ENCODE results near the gene CTSZ.
"Not testable (repeated sequence)": the region's sequence is repeated elsewhere in the genome, so short reads cannot be mapped to it uniquely, and the experiment has no call there.

The CTSZ gene

DNA sequence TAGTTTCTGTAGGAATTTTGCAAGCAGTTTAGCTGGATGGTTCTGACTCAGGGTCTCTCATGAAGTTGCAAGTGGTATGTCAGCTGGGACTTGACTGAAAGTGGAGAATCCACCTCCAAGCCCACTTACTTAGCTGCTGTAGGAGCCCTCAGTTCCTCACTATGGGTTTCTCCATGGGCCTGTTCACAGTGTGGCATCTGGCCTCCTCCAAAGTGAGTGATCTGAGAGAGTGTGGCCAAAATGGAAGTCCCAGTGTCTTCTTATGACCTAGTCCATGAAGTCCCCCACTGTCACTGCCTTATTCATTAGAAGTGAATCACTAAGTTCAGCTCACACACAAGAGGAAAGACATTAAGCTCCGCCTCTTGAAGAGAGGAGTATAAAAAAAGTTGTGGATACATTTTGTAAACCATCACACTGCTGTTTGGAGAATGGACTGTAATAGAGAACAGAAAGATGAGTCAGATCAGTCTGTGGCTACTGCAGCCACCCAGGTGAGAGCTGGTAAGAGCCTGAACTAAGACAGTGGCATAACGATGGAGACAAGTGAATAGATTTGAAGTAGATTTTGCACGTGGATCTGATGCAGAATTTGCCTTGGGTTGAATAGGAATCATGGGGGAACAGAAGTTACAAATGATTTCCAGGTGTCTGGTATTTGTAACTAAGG lies 30.9 kb downstream of the CTSZ start:
- no peak for DNase-seq

GRCh38 chr20:58975353-58975752 lies 31.7 kb downstream of the CTSZ start:
- no peak for DNase-seq

GRCh38 chr20:58973866-58974265 lies 33.2 kb downstream of the CTSZ start:
- no peak for DNase-seq

DNA sequence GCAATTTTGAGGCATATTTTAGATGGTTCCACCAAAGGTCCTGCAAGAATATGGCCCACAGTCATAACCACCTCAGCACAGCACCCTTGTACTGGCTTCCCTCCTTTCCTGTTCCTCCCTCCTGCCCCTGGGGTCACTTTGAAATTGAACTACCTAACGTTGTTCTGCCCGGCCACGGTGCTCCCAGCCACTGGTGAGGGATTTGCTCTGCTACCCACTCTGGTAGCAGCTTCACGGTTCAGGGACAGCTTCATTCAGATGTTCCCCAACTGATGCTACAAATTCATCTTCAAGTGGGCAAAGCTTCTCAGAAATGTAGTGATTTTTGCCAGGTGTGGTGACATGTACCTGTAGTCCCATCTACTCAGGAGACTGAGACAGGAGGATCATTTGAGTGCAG lies 33.9 kb downstream of the CTSZ start:
- no peak for DNase-seq

GRCh38 chr20:58971429-58971828 lies 35.6 kb downstream of the CTSZ start:
- no peak for DNase-seq

DNA sequence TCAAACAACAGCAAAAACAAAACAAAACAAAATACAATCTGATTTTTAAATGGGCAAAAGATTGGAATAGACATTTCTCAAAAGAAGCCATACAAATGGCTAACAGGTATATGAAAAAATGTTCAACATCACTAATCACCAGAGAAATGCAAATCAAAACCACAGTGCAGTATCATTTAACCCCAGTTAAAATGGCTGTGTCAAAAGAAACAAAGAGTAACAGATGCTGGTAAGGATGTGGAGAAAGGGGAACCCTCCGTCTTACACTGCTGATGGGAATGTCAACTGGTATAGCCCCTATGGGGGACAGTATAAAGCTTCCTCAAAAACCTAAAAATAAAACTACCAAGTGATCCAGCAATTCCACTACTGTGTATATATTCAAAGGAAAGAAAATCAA lies 36.9 kb downstream of the CTSZ start:
- DNase-seq = no peak

GRCh38 chr20:58969439-58969838 lies 37.6 kb downstream of the CTSZ start:
- no peak for DNase-seq

GRCh38 chr20:58967652-58968429 lies 39.2 kb downstream of the CTSZ start:
- no peak for DNase-seq

GRCh38 chr20:58965270-58966064 lies 41.6 kb downstream of the CTSZ start:
- DNase-seq = no peak

DNA sequence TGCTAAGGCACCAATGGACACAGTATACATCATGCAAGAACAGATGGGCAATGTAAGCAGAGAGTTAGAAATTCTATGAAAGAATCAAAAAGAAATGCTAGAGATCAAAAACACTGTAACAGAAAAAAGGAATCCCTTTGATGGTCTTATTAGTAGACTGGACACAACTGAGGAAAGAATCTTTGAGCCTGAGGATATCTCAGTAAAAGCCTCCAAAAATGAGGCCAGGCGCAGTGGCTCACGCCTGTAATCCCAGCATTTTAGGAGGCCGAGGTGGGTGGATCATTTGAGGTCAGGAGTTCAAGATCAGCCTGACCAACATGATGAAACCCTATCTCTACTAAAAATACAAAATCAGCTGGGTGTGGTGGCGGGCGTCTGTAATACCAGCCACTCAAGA lies 43.1 kb downstream of the CTSZ start:
- DNase-seq = not testable (repeated sequence)

- DNase-seq = no peak
Measured at GRCh38 chr20:58963060-58963584, 43.9 kb downstream of the CTSZ start.

GRCh38 chr20:58959652-58960051 lies 47.4 kb downstream of the CTSZ start:
- DNase-seq = no peak

GRCh38 chr20:58956078-58956477 lies 51.0 kb downstream of the CTSZ start:
- no peak for DNase-seq

- DNase-seq = no peak
Measured at GRCh38 chr20:58953050-58953449, 54.0 kb downstream of the CTSZ start.

DNA sequence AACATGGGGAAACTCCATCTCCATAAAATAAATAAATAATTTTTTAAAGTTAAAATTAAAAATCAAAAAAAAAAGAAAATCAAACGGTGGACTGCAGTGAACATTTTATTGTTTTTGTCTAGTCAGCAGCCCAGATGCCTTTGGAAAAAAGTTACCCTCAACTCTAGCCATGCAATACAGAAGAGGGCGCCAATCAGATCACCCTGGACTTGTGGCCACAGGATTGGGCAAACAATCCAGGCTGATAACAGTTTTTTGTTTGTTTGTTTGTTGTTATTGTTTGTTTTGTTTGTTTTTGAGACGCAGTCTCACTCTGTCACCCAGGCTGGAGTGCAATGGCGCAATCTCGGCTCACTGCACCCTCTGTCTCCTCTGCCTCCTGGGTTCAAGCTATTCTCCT lies 56.5 kb downstream of the CTSZ start:
- DNase-seq = no peak

DNA sequence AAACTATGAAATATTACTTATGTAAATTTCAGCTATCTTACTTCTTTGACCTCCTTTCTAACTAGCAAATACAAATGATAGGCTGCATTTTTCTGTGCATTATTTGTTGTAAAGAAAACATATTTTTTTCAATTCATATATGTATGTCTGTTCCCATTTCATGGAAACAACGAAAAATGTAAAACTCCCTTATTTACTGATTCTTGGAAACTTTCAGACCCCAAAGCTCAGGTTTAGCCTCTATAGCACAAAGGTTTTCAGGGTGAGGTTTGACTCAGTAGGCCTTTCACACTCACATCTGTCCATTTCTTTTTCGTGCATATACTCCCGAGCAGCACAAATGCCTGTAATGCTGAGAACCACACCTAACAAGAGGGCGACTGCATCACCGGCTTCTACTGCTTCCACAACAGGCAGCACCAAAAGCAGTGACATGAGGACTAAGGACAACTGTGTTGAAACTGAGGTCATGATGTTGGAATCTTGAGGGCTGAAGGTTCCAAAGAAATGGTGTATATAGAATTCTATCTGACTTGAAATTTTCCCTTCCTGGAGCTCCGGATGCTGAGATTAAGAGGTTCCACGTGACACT lies 59.2 kb downstream of the CTSZ start:
- not testable (repeated sequence) for DNase-seq

GRCh38 chr20:58945965-58946631 lies 61.0 kb downstream of the CTSZ start:
- DNase-seq = no peak

Measured in stimulated activated CD4-positive, alpha-beta T cell treated with anti-CD3 and anti-CD28 coated beads, Interleukin-4, amount 100 ng/mL, for 1 hour (primary cell).